Peyer's patch (tissue), 4 donors: ENCODE data around the gene SLC37A3. TPM values are rescaled to one million over a fixed set of nuclear protein-coding genes. Genes with fewer than 3 reads are reported as not detected.
A peak's percentile ranks its signal among the peaks of the same experiment; 100 is the strongest.
"Not testable (repeated sequence)": the region's sequence is repeated elsewhere in the genome, so short reads cannot be mapped to it uniquely, and the experiment has no call there.

Experiments used
- DNase-seq, 3 donors: peaks; one replicate each; pipeline ENCODE4 v3.0.0-alpha.2; 2017 to 2019
- H3K27ac ChIP-seq, 4 donors: fragments of 200-600 bp; sonication (generic); one replicate each; pipeline ENCODE4 v1.5.1; 2016 to 2019
- H3K27me3 ChIP-seq, 2 donors: fragments of 200-600 bp; sonication (generic); one replicate each; pipeline ENCODE4 v1.5.1; 2019
- H3K36me3 ChIP-seq, 3 donors: fragments of 200-600 bp; sonication (generic); one replicate each; pipeline ENCODE4 v1.5.1; 2016 to 2019
- H3K4me1 ChIP-seq, 4 donors: fragments of 200-600 bp; sonication (generic); one replicate each; pipeline ENCODE4 v1.5.1; 2016 to 2019
- H3K4me3 ChIP-seq, 4 donors: fragments of 200-600 bp; sonication (generic); 1 replicate in 3 of 4; 2 replicates in 1 of 4; pipeline ENCODE4 v1.5.1; 2016 to 2019; ENCODE audit warnings: mild to moderate bottlenecking in 1 of 4
- H3K9me3 ChIP-seq, 4 donors: fragments of 200-600 bp; sonication (generic); one replicate each; pipeline ENCODE4 v1.5.1; 2016 to 2019; ENCODE audit warnings: mild to moderate bottlenecking in 1 of 4
- CTCF ChIP-seq, 6 experiments: fragments of 450-650 bp in 4 of 6; fragments of 200-600 bp in 2 of 6; sonication (generic) in 1 of 6; IDR thresholded peaks; one replicate each; pipeline ENCODE4 v1.5.1; 2017 to 2019; ENCODE audit warnings: antibody characterized with exemption in 6 of 6, mild to moderate bottlenecking in 3 of 6, moderate library complexity in 1 of 6
- POLR2A ChIP-seq, 2 donors: fragments of 450-650 bp; IDR thresholded peaks; one replicate each; pipeline ENCODE4 v1.5.1; 2017; ENCODE audit warnings: antibody characterized with exemption in 2 of 2, mild to moderate bottlenecking in 2 of 2, moderate library complexity in 2 of 2
- total RNA-seq, 4 donors: library from RNA; depleted of rRNA; stranded (reverse); fragments of >200 nt; gene quantifications; one replicate each; pipeline ENCODE4 v1.1.0, GENCODE V29; 2016

SLC37A3 gene
- total RNA-seq, 4 donors from 2014 or later, result 45.4 to 124 (median 98.9) TPM

GRCh38 chr7:140327261-140327661 lies 71.1 kb downstream of the SLC37A3 start:
- Histone ChIP-seq H3K9me3 (no peaks in the 10 kb centered on the region), H3K27me3 (no peaks in the 10 kb centered on the region), H3K4me1 (peaks cover 0 to 14% (median 0%) of the 10 kb centered on the region in 4 donors), H3K4me3 (peak overlapping the region in 1 of 4 donors; percentile 10), H3K27ac (peak overlapping the region in 2 of 4 donors; percentile 76 to 79), H3K36me3 (no peaks in the 10 kb centered on the region)
- TF ChIP-seq POLR2A (IDR thresholded peaks at IDR 0.05) (peak in 1 of 2 donors; percentile 46), CTCF (IDR thresholded peaks at IDR 0.05) (peak in 2 of 6 experiments; percentile 11 to 37)
- peak in 2 of 3 donors; percentile 86 to 87 for DNase-seq

GRCh38 chr7:140326116-140326928 lies 72.0 kb downstream of the SLC37A3 start:
- peak; percentile 47 to 88 (median 78) for DNase-seq
- Histone ChIP-seq H3K27me3 (no peaks in the 10 kb centered on the region), H3K27ac (peak overlapping the region in 3 of 4 donors; percentile 28 to 79 (median 76)), H3K36me3 (no peaks in the 10 kb centered on the region), H3K9me3 (no peaks in the 10 kb centered on the region), H3K4me3 (peak overlapping the region in 2 of 4 donors; percentile 10 to 26), H3K4me1 (peaks cover 0 to 14% (median 0%) of the 10 kb centered on the region in 4 donors)
- peak in 5 of 6 experiments; percentile 10 to 86 (median 72) for TF ChIP-seq CTCF (IDR thresholded peaks at IDR 0.05)
- no peak for TF ChIP-seq POLR2A (IDR thresholded peaks at IDR 0.05)

GRCh38 chr7:140325600-140325999 lies 72.7 kb downstream of the SLC37A3 start:
- Histone ChIP-seq H3K9me3 (no peaks in the 10 kb centered on the region), H3K4me3 (no peak overlapping the region), H3K27me3 (no peaks in the 10 kb centered on the region), H3K4me1 (peaks cover 0 to 14% (median 0%) of the 10 kb centered on the region in 4 donors), H3K27ac (no peak overlapping the region), H3K36me3 (no peaks in the 10 kb centered on the region)
- no peak for DNase-seq
- TF ChIP-seq POLR2A (IDR thresholded peaks at IDR 0.05), result no peak
- TF ChIP-seq CTCF (IDR thresholded peaks at IDR 0.05), result no peak

GRCh38 chr7:140324714-140325113 lies 73.6 kb downstream of the SLC37A3 start:
- Histone ChIP-seq H3K4me1 (peaks cover 0 to 14% (median 0%) of the 10 kb centered on the region in 4 donors), H3K27ac (no peak overlapping the region), H3K36me3 (no peaks in the 10 kb centered on the region), H3K4me3 (no peak overlapping the region), H3K9me3 (no peaks in the 10 kb centered on the region), H3K27me3 (no peaks in the 10 kb centered on the region)
- no peak for DNase-seq
- no peak for TF ChIP-seq POLR2A (IDR thresholded peaks at IDR 0.05)
- TF ChIP-seq CTCF (IDR thresholded peaks at IDR 0.05), result no peak

- Histone ChIP-seq H3K36me3 (no peaks in the 10 kb centered on the region), H3K27me3 (no peaks in the 10 kb centered on the region), H3K9me3 (no peaks in the 10 kb centered on the region), H3K4me3 (no peak overlapping the region), H3K4me1 (peaks cover 0 to 14% (median 0%) of the 10 kb centered on the region in 4 donors), H3K27ac (no peak overlapping the region)
- no peak for DNase-seq
- TF ChIP-seq CTCF (IDR thresholded peaks at IDR 0.05) (no peak), POLR2A (IDR thresholded peaks at IDR 0.05) (no peak)
These were observed 75.6 kb downstream of the SLC37A3 start for GRCh38 chr7:140322759-140323158.

GRCh38 chr7:140320078-140320477 lies 78.3 kb downstream of the SLC37A3 start:
- H3K27me3 ChIP-seq, DNase-seq, H3K27ac ChIP-seq, H3K4me3 ChIP-seq, H3K36me3 ChIP-seq, H3K9me3 ChIP-seq: not testable (repeated sequence)
- H3K4me1 ChIP-seq, result peaks cover 0 to 23% (median 4%) of the 10 kb centered on the region in 4 donors
